HepG2 (cell line): ENCODE results near the gene ACOT8. TPM values are rescaled to one million over a fixed set of nuclear protein-coding genes. Genes with fewer than 3 reads are reported as not detected.

Experiments used
- HES4 ChIP-seq: sonication (generic); formaldehyde crosslinking; IDR thresholded peaks from 2 replicates; pipeline ENCODE4 v1.9.0; 2021; ENCODE audit warnings: mild to moderate bottlenecking, missing genetic modification reagents, borderline replicate concordance
- JUN ChIP-seq: sonication (generic); formaldehyde crosslinking; IDR thresholded peaks from 2 replicates; pipeline ENCODE4 v1.4.0; 2020; ENCODE audit warnings: mild to moderate bottlenecking, missing genetic modification reagents
- MEIS2 ChIP-seq: sonication (generic); formaldehyde crosslinking; IDR thresholded peaks from 2 replicates; pipeline ENCODE4 v1.9.0; 2021; ENCODE audit warnings: mild to moderate bottlenecking, missing genetic modification reagents
- RAD51 ChIP-seq: fragments of 450-650 bp; IDR thresholded peaks from 2 replicates; pipeline ENCODE4 v1.6.1; 2016; ENCODE audit warnings: borderline replicate concordance
- TARDBP ChIP-seq: sonication (generic); formaldehyde crosslinking; IDR thresholded peaks from 2 replicates; pipeline ENCODE4 v1.8.0; 2022; ENCODE audit warnings: mild to moderate bottlenecking, missing genetic modification reagents
- YEATS4 ChIP-seq: sonication (generic); formaldehyde crosslinking; IDR thresholded peaks from 2 replicates; pipeline ENCODE4 v1.4.0; 2020; ENCODE audit warnings: missing genetic modification reagents, borderline replicate concordance
- ZC3H13 ChIP-seq: sonication (generic); formaldehyde crosslinking; IDR thresholded peaks from 2 replicates; pipeline ENCODE4 v1.8.1; 2023; ENCODE audit warnings: mild to moderate bottlenecking, missing genetic modification reagents, moderate library complexity
- ZNF224 ChIP-seq: sonication (generic); formaldehyde crosslinking; IDR thresholded peaks from 2 replicates; pipeline ENCODE4 v1.5.0; 2020; ENCODE audit warnings: mild to moderate bottlenecking, missing genetic modification reagents
- ZNF598 ChIP-seq: sonication (generic); formaldehyde crosslinking; IDR thresholded peaks from 2 replicates; pipeline ENCODE4 v1.5.1; 2020; ENCODE audit warnings: mild to moderate bottlenecking, missing genetic modification reagents, borderline replicate concordance
- ZNF747 ChIP-seq: sonication (generic); formaldehyde crosslinking; IDR thresholded peaks from 2 replicates; pipeline ENCODE4 v1.8.1; 2023; ENCODE audit warnings: missing genetic modification reagents, mild to moderate bottlenecking, borderline replicate concordance
- polyA plus RNA-seq, 8 experiments: library from polyadenylated mRNA; depleted of rRNA in 3 of 8; stranded (reverse) in 7 of 8; unstranded in 1 of 8; fragments of >200 nt; fragmentation: Illumina TruSeq in 4 of 8; extraction: Trizol in 4 of 8; gene quantifications; 2 replicates each; pipeline versions ENCODE4 v1.2.1 to v1.2.3, GENCODE V29; 2011 to 2016; ENCODE audit warnings: low read depth in 4 of 8, missing spikeins in 1 of 8, mixed read lengths in 1 of 8; ENCODE audit not compliant: insufficient read depth in 1 of 8
- total RNA-seq, 5 experiments: library from RNA; depleted of rRNA; stranded (reverse); fragments of >200 nt; fragmentation: Illumina TruSeq; extraction: Trizol; gene quantifications; 2 replicates each; pipeline ENCODE4 v1.2.3, GENCODE V29; 2016; ENCODE audit warnings: low read depth in 1 of 5
- TF ChIP-seq, protein P1 (sequence below): sonication (generic); formaldehyde crosslinking; IDR thresholded peaks from 2 replicates; pipeline ENCODE4 v1.5.0; 2020; ENCODE audit warnings: mild to moderate bottlenecking, missing genetic modification reagents
- TF ChIP-seq, protein P2 (sequence below), 2 experiments: fragments of 450-650 bp in 1 of 2; sonication (generic) in 1 of 2; formaldehyde crosslinking in 1 of 2; IDR thresholded peaks; 2 replicates each; pipeline versions ENCODE4 v1.6.1 to v1.8.0; 2016 to 2022; ENCODE audit warnings: antibody characterized with exemption in 1 of 2, mild to moderate bottlenecking in 1 of 2, missing genetic modification reagents in 1 of 2
- TF ChIP-seq, protein P3 (sequence below): sonication (generic); formaldehyde crosslinking; IDR thresholded peaks from 2 replicates; pipeline ENCODE4 v1.4.0; 2020; ENCODE audit warnings: missing genetic modification reagents

ACOT8 gene
- total and polyA plus RNA-seq, 2 of the 13 experiments (the other 11 are each of a cell fraction or from before 2014, with no cell fraction given): 31.4 to 45.5 TPM

DNA sequence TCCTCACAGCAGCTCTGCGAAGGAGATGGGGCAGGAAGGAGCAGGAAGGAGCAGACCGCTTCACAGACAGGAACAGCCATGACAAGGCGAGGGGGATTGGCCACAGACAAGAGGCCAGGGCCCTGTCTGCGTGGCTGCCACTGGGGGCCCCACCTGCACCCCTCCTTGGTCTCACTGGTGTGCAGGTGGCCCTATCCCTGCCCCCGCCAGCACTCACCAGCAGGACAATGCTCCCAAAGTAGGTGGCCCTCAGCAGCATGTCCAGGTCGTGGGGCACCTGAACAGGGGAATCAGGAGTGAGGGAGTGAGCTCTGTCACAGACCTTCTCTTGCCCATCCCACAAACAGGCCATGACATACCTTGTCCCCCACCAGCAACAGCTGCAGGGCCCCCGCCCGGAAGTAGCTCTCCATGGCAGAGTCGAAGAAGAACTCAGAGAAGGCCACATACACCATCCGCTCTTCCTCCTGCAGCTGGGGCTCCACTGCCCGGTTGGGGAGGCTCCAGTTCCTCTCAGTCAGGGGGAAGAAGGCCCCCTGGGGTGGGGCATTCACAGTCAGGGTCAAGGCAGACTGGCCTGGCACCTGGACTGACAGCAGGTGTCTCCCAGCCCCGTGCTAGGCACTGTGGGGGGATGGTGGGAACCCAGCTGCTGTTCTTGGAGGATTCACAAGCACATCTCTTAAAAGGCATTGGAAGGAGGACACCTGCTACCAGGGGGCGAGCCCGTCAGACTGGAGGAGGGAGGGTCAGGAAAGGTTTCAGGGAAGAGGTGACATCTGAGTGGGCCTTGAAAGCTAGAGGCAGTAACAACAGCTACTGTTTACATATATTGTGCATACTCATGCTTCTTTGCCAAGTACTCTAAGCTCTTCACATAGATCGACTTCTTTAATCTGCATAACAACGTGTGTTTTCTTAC lies 47.7 kb upstream of the ACOT8 start (continued):
- TF ChIP-seq, protein P1, sequence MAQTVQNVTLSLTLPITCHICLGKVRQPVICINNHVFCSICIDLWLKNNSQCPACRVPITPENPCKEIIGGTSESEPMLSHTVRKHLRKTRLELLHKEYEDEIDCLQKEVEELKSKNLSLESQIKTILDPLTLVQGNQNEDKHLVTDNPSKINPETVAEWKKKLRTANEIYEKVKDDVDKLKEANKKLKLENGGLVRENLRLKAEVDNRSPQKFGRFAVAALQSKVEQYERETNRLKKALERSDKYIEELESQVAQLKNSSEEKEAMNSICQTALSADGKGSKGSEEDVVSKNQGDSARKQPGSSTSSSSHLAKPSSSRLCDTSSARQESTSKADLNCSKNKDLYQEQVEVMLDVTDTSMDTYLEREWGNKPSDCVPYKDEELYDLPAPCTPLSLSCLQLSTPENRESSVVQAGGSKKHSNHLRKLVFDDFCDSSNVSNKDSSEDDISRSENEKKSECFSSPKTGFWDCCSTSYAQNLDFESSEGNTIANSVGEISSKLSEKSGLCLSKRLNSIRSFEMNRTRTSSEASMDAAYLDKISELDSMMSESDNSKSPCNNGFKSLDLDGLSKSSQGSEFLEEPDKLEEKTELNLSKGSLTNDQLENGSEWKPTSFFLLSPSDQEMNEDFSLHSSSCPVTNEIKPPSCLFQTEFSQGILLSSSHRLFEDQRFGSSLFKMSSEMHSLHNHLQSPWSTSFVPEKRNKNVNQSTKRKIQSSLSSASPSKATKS: no peak
- peak; percentile 35; the same call in 1 of the 2 replicates for TF ChIP-seq ZNF598 (CRISPR knock-in tag)
- TF ChIP-seq YEATS4 (CRISPR knock-in tag): no peak
- TF ChIP-seq TARDBP: no peak
- TF ChIP-seq HES4 (CRISPR knock-in tag): 0 out of 2 replicates have a peak, but pooled peaks have one; percentile 51
- TF ChIP-seq ZNF747: no peak
- TF ChIP-seq MEIS2 (CRISPR knock-in tag): no peak
- TF ChIP-seq, protein P2, sequence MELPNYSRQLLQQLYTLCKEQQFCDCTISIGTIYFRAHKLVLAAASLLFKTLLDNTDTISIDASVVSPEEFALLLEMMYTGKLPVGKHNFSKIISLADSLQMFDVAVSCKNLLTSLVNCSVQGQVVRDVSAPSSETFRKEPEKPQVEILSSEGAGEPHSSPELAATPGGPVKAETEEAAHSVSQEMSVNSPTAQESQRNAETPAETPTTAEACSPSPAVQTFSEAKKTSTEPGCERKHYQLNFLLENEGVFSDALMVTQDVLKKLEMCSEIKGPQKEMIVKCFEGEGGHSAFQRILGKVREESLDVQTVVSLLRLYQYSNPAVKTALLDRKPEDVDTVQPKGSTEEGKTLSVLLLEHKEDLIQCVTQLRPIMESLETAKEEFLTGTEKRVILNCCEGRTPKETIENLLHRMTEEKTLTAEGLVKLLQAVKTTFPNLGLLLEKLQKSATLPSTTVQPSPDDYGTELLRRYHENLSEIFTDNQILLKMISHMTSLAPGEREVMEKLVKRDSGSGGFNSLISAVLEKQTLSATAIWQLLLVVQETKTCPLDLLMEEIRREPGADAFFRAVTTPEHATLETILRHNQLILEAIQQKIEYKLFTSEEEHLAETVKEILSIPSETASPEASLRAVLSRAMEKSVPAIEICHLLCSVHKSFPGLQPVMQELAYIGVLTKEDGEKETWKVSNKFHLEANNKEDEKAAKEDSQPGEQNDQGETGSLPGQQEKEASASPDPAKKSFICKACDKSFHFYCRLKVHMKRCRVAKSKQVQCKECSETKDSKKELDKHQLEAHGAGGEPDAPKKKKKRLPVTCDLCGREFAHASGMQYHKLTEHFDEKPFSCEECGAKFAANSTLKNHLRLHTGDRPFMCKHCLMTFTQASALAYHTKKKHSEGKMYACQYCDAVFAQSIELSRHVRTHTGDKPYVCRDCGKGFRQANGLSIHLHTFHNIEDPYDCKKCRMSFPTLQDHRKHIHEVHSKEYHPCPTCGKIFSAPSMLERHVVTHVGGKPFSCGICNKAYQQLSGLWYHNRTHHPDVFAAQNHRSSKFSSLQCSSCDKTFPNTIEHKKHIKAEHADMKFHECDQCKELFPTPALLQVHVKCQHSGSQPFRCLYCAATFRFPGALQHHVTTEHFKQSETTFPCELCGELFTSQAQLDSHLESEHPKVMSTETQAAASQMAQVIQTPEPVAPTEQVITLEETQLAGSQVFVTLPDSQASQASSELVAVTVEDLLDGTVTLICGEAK (IDR thresholded peaks at IDR 0.05): no peak
- TF ChIP-seq, protein P2 (CRISPR knock-in tag; IDR thresholded peaks at IDR 0.05): no peak
- no peak for TF ChIP-seq ZNF224 (CRISPR knock-in tag)
- TF ChIP-seq ZC3H13 (CRISPR knock-in tag): no peak
- TF ChIP-seq, protein P3, sequence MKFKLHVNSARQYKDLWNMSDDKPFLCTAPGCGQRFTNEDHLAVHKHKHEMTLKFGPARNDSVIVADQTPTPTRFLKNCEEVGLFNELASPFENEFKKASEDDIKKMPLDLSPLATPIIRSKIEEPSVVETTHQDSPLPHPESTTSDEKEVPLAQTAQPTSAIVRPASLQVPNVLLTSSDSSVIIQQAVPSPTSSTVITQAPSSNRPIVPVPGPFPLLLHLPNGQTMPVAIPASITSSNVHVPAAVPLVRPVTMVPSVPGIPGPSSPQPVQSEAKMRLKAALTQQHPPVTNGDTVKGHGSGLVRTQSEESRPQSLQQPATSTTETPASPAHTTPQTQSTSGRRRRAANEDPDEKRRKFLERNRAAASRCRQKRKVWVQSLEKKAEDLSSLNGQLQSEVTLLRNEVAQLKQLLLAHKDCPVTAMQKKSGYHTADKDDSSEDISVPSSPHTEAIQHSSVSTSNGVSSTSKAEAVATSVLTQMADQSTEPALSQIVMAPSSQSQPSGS (CRISPR knock-in tag): no peak
- no peak for TF ChIP-seq RAD51
- no peak for TF ChIP-seq JUN (CRISPR knock-in tag)
